ENCODE measurements around the gene CALHM6.

CALHM6 gene

GRCh38 chr6:116445102-116445501, 16.1 kb upstream of the CALHM6 start:
- no peak for DNase-seq (ENCODE audit: low read depth in 2 of 3, low spot score in 1 of 3)

- DNase-seq (ENCODE audit: low read depth in 2 of 3, low spot score in 1 of 3): no peak
Measured at GRCh38 chr6:116446399-116446798, 14.8 kb upstream of the CALHM6 start.

GRCh38 chr6:116447052-116447451, 14.1 kb upstream of the CALHM6 start:
- no peak for DNase-seq (ENCODE audit: low read depth in 2 of 3, low spot score in 1 of 3)

- DNase-seq (ENCODE audit: low read depth in 2 of 3, low spot score in 1 of 3): no peak
Measured at GRCh38 chr6:116447496-116448011, 13.6 kb upstream of the CALHM6 start.

GRCh38 chr6:116449565-116449964, 11.6 kb upstream of the CALHM6 start:
- no peak for DNase-seq (ENCODE audit: low read depth in 2 of 3, low spot score in 1 of 3)

- DNase-seq (ENCODE audit: low read depth in 2 of 3, low spot score in 1 of 3): no peak
Measured at GRCh38 chr6:116450185-116450710, 10.9 kb upstream of the CALHM6 start.

- no peak for DNase-seq (ENCODE audit: low read depth in 2 of 3, low spot score in 1 of 3)
Measured at GRCh38 chr6:116450769-116451740, 10.1 kb upstream of the CALHM6 start.

GRCh38 chr6:116451916-116452315, 9.3 kb upstream of the CALHM6 start:
- no peak for DNase-seq (ENCODE audit: low read depth in 2 of 3, low spot score in 1 of 3)

GRCh38 chr6:116452531-116452930, 8.6 kb upstream of the CALHM6 start:
- DNase-seq (ENCODE audit: low read depth in 2 of 3, low spot score in 1 of 3): no peak

- no peak for DNase-seq (ENCODE audit: low read depth in 2 of 3, low spot score in 1 of 3)
Measured at GRCh38 chr6:116456106-116456505, 5.1 kb upstream of the CALHM6 start.

GRCh38 chr6:116456927-116457326, 4.2 kb upstream of the CALHM6 start:
- no peak for DNase-seq (ENCODE audit: low read depth in 2 of 3, low spot score in 1 of 3)

GRCh38 chr6:116458264-116458663, 2.9 kb upstream of the CALHM6 start:
- DNase-seq (ENCODE audit: low read depth in 2 of 3, low spot score in 1 of 3): no peak

- no peak for DNase-seq (ENCODE audit: low read depth in 2 of 3, low spot score in 1 of 3)
Measured at GRCh38 chr6:116459927-116460326, 1.2 kb upstream of the CALHM6 start.

GRCh38 chr6:116461932-116462885, 1.0 kb downstream of the CALHM6 start:
- DNase-seq (ENCODE audit: low read depth in 2 of 3, low spot score in 1 of 3): peak in 2 of 3 donors; percentile 10 to 32

- no peak for DNase-seq (ENCODE audit: low read depth in 2 of 3, low spot score in 1 of 3)
Measured at GRCh38 chr6:116463301-116463700, 2.1 kb downstream of the CALHM6 start.

GRCh38 chr6:116465246-116465645, 4.1 kb downstream of the CALHM6 start:
- DNase-seq (ENCODE audit: low read depth in 2 of 3, low spot score in 1 of 3): no peak

GRCh38 chr6:116467096-116467495, 5.9 kb downstream of the CALHM6 start:
- no peak for DNase-seq (ENCODE audit: low read depth in 2 of 3, low spot score in 1 of 3)

- no peak for DNase-seq (ENCODE audit: low read depth in 2 of 3, low spot score in 1 of 3)
Measured at GRCh38 chr6:116467514-116467913, 6.3 kb downstream of the CALHM6 start.

- no peak for DNase-seq (ENCODE audit: low read depth in 2 of 3, low spot score in 1 of 3)
Measured at GRCh38 chr6:116468293-116468692, 7.1 kb downstream of the CALHM6 start.

- no peak for DNase-seq (ENCODE audit: low read depth in 2 of 3, low spot score in 1 of 3)
Measured at GRCh38 chr6:116471531-116471930, 10.4 kb downstream of the CALHM6 start.

GRCh38 chr6:116472706-116473105, 11.5 kb downstream of the CALHM6 start:
- no peak for DNase-seq (ENCODE audit: low read depth in 2 of 3, low spot score in 1 of 3)

All from stimulated activated CD4-positive, alpha-beta T cell treated with anti-CD3 and anti-CD28 coated beads, Interleukin-12 subunit alpha, Interleukin-12 subunit beta, amount 100 ng/mL, for 48 hours (primary cell).